Measurements from ENCODE around the gene MXRA7. TPM values are rescaled to one million over a fixed set of nuclear protein-coding genes. Genes with fewer than 3 reads are reported as not detected.

Gene MXRA7
- total RNA-seq, 1 donor from 2014 or later: 200 TPM

DNA sequence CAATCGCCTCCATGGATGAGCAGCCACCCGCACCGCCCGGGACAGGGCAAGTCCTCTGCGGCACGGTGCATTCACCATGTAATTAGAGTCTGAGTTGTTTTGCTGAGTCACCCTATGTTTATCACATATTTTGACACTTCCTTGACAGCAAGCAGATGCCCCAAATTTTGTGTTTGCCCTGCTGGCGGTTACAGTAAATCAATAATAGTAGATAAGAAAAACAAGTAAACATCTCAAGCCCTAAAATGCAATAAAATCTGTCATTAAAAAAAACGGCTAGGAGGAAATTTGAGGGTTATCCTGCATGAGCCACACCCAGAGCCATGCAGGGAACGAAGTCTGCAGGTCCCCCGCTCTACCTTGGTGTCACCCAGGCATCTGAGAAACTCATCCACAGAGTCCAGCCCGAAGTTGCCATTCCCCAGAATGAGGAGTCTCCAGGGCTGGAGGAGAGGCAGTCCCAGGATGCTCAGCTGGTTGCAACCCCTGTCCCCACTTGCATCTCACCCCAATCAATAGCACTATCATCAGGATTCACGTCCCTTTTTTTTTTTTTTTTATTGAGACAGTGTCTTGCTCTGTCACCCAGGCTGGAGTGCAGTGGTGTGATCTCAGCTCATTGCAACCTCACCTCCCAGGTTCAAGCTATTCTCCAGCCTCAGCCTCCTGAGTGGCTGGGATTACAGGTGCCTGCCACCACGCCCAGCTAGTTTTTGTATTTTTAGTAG lies 50.7 kb downstream of the MXRA7 start:
- H3K27ac Mint-ChIP-seq (ENCODE audit: unreplicated experiment): no peak overlapping the region
- no peaks in the 10 kb centered on the region for H3K9me3 Mint-ChIP-seq (ENCODE audit: low read depth)
- TF ChIP-seq, protein P1, sequence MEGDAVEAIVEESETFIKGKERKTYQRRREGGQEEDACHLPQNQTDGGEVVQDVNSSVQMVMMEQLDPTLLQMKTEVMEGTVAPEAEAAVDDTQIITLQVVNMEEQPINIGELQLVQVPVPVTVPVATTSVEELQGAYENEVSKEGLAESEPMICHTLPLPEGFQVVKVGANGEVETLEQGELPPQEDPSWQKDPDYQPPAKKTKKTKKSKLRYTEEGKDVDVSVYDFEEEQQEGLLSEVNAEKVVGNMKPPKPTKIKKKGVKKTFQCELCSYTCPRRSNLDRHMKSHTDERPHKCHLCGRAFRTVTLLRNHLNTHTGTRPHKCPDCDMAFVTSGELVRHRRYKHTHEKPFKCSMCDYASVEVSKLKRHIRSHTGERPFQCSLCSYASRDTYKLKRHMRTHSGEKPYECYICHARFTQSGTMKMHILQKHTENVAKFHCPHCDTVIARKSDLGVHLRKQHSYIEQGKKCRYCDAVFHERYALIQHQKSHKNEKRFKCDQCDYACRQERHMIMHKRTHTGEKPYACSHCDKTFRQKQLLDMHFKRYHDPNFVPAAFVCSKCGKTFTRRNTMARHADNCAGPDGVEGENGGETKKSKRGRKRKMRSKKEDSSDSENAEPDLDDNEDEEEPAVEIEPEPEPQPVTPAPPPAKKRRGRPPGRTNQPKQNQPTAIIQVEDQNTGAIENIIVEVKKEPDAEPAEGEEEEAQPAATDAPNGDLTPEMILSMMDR (IDR thresholded peaks at IDR 0.05): no peak
- peaks cover 5% of the 10 kb centered on the region for H3K27me3 Mint-ChIP-seq (ENCODE audit: low read depth)
- no peak for DNase-seq (ENCODE audit: low spot score)
- peaks cover 2% of the 10 kb centered on the region for H3K36me3 Mint-ChIP-seq (ENCODE audit: low read depth)
- H3K4me3 Mint-ChIP-seq (ENCODE audit: unreplicated experiment): no peak overlapping the region
- peaks cover 7% of the 10 kb centered on the region for H3K4me1 Mint-ChIP-seq (ENCODE audit: low read depth)

GRCh38 chr17:76658242-76658662 lies 52.5 kb downstream of the MXRA7 start:
- Mint-ChIP-seq H3K4me1 (ENCODE audit: low read depth) (peaks cover 7% of the 10 kb centered on the region), H3K36me3 (ENCODE audit: low read depth) (peaks cover 2% of the 10 kb centered on the region), H3K27ac (ENCODE audit: unreplicated experiment) (no peak overlapping the region), H3K4me3 (ENCODE audit: unreplicated experiment) (no peak overlapping the region), H3K9me3 (ENCODE audit: low read depth) (no peaks in the 10 kb centered on the region), H3K27me3 (ENCODE audit: low read depth) (peaks cover 5% of the 10 kb centered on the region)
- TF ChIP-seq, protein P1 (IDR thresholded peaks at IDR 0.05): no peak
- no peak for DNase-seq (ENCODE audit: low spot score)

GRCh38 chr17:76657505-76658241 lies 53.1 kb downstream of the MXRA7 start:
- Mint-ChIP-seq H3K27me3 (ENCODE audit: low read depth) (peaks cover 5% of the 10 kb centered on the region), H3K4me1 (ENCODE audit: low read depth) (peaks cover 7% of the 10 kb centered on the region), H3K9me3 (ENCODE audit: low read depth) (no peaks in the 10 kb centered on the region), H3K36me3 (ENCODE audit: low read depth) (peaks cover 2% of the 10 kb centered on the region), H3K4me3 (ENCODE audit: unreplicated experiment) (no peak overlapping the region), H3K27ac (ENCODE audit: unreplicated experiment) (no peak overlapping the region)
- no peak for DNase-seq (ENCODE audit: low spot score)
- TF ChIP-seq, protein P1 (IDR thresholded peaks at IDR 0.05): no peak

DNA sequence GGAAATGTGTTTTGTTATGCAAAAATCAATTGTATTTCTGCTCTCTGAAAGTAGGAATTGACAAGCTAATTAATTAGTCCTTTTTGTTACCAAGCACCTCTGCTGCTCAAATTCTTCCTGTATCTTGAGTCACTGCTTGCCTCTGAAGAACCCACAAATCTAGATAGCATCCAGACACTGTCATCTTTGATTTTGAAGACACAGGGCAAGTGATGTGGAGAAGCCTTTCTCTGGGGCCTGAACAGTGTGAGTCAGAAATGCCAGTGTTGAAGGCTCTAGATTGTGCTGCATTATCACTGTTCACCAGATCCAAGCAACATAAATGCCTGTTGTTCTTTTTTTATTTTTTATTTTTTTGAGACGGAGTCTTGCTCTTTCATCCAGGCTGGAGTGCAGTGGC lies 56.4 kb downstream of the MXRA7 start:
- H3K27me3 Mint-ChIP-seq (ENCODE audit: low read depth): peaks cover under 1% of the 10 kb centered on the region
- H3K4me3 Mint-ChIP-seq (ENCODE audit: unreplicated experiment): no peak overlapping the region
- TF ChIP-seq, protein P1 (IDR thresholded peaks at IDR 0.05): no peak
- H3K36me3 Mint-ChIP-seq (ENCODE audit: low read depth): peaks cover 4% of the 10 kb centered on the region
- H3K27ac Mint-ChIP-seq (ENCODE audit: unreplicated experiment): no peak overlapping the region
- peaks cover under 1% of the 10 kb centered on the region for H3K4me1 Mint-ChIP-seq (ENCODE audit: low read depth)
- H3K9me3 Mint-ChIP-seq (ENCODE audit: low read depth): peaks cover 10% of the 10 kb centered on the region
- DNase-seq (ENCODE audit: low spot score): no peak

DNA sequence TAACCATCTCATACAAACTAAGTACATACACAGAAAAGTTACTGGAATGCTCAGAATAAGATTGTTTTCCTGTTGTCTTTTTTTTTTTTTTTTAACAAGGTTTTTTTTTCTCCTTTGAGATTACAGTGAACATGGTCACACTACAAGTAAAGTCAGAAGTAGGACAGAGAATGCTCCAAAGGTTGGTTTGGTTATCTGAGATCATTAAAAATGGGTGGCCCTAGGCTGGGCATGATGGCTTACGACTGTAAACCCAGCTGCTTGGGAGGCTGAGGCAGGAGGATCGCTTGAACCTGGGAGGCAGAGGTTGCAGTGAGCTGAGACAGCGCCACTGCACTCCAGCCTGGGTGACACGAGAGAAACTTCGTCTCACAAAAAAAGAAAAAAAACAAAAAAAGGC lies 60.3 kb downstream of the MXRA7 start:
- Mint-ChIP-seq H3K4me1 (ENCODE audit: low read depth) (no peaks in the 10 kb centered on the region), H3K9me3 (ENCODE audit: low read depth) (peaks cover 17% of the 10 kb centered on the region), H3K27me3 (ENCODE audit: low read depth) (no peaks in the 10 kb centered on the region), H3K4me3 (ENCODE audit: unreplicated experiment) (no peak overlapping the region), H3K36me3 (ENCODE audit: low read depth) (peaks cover 5% of the 10 kb centered on the region), H3K27ac (ENCODE audit: unreplicated experiment) (no peak overlapping the region)
- TF ChIP-seq, protein P1 (IDR thresholded peaks at IDR 0.05): no peak
- no peak for DNase-seq (ENCODE audit: low spot score)

Measured in chondrocyte (in vitro differentiated cells).